ENCODE data around the gene DVL2.

- TF ChIP-seq CTCF (IDR thresholded peaks at IDR 0.05): no peak
- TF ChIP-seq POLR2A (IDR thresholded peaks at IDR 0.05; ENCODE audit: low read depth): peak; percentile 78
These were observed 7.7 kb upstream of the DVL2 start, which contains the start of gene GABARAP for GRCh38 chr17:7241783-7242716.
